Fibroblast of lung (primary cell): Measurements from ENCODE around the gene MYL10. TPM values are rescaled to one million over a fixed set of nuclear protein-coding genes. Genes with fewer than 3 reads are reported as not detected.

ENCODE experiments used
- DNase-seq, 2 donors: peaks; one replicate each; pipeline versions ENCODE4 v3.0.0 to v3.0.0-alpha.2; 2010; ENCODE audit warnings: low read depth in 2 of 2
- H2AFZ ChIP-seq: 2 replicates; pipeline ENCODE4 v1.5.1; 2012; ENCODE audit warnings: low read length, control low read depth, inconsistent platforms
- H3K27ac ChIP-seq: 2 replicates; pipeline ENCODE4 v1.5.1; 2011; ENCODE audit warnings: low read length, control low read depth; ENCODE audit not compliant: insufficient read depth
- H3K27me3 ChIP-seq: 2 replicates; pipeline ENCODE4 v1.5.1; 2011; ENCODE audit warnings: mild to moderate bottlenecking, low read length; ENCODE audit not compliant: control insufficient read depth, insufficient read depth
- H3K36me3 ChIP-seq: 2 replicates; pipeline ENCODE4 v1.5.1; 2011; ENCODE audit warnings: low read length; ENCODE audit not compliant: control insufficient read depth, insufficient read depth
- H3K4me1 ChIP-seq: 2 replicates; pipeline ENCODE4 v1.5.1; 2011; ENCODE audit warnings: low read length; ENCODE audit not compliant: control insufficient read depth, insufficient read depth; ENCODE audit errors: extremely low read depth
- H3K4me2 ChIP-seq: 2 replicates; pipeline ENCODE4 v1.5.1; 2011; ENCODE audit warnings: low read length, control low read depth; ENCODE audit not compliant: insufficient read depth; ENCODE audit errors: extremely low read depth
- H3K4me3 ChIP-seq, 4 experiments: fragments of 200-600 bp in 1 of 4; sonication (generic) in 1 of 4; replicated peaks in 1 of 4; 2 replicates each; pipeline ENCODE4 v1.5.1; 2011 to 2016; ENCODE audit warnings: low read length in 4 of 4, low read depth in 3 of 4, mild to moderate bottlenecking in 3 of 4, control low read depth in 2 of 4, inconsistent platforms in 1 of 4, mixed read lengths in 1 of 4; ENCODE audit not compliant: insufficient read depth in 1 of 4; ENCODE audit errors: control extremely low read depth in 1 of 4
- H3K79me2 ChIP-seq: 2 replicates; pipeline ENCODE4 v1.5.1; 2012; ENCODE audit warnings: mild to moderate bottlenecking, low read length, inconsistent platforms; ENCODE audit not compliant: control insufficient read depth, insufficient read depth
- H3K9ac ChIP-seq: 2 replicates; pipeline ENCODE4 v1.5.1; 2011; ENCODE audit warnings: mild to moderate bottlenecking, low read length, control low read depth; ENCODE audit not compliant: insufficient read depth
- H3K9me3 ChIP-seq: 2 replicates; pipeline ENCODE4 v1.5.1; 2012; ENCODE audit warnings: low read depth, low read length; ENCODE audit not compliant: control insufficient read depth, insufficient read depth
- H4K20me1 ChIP-seq: 2 replicates; pipeline ENCODE4 v1.5.1; 2011; ENCODE audit warnings: low read length; ENCODE audit not compliant: control insufficient read depth, insufficient read depth; ENCODE audit errors: extremely low read depth
- EZH2 ChIP-seq: IDR thresholded peaks from 2 replicates; pipeline ENCODE4 v1.5.1; 2012; ENCODE audit warnings: low read length, control low read depth, mild to moderate bottlenecking; ENCODE audit errors: missing control alignments
- polyA plus RNA-seq, 2 donors: library from polyadenylated mRNA; depleted of rRNA in 1 of 2; stranded (reverse) in 1 of 2; unstranded in 1 of 2; fragments of >200 nt; gene quantifications; 2 replicates each; pipeline ENCODE4 v1.2.1, GENCODE V29; 2011 to 2012; ENCODE audit warnings: missing spikeins in 1 of 2
- total RNA-seq: library from RNA; depleted of rRNA; stranded (reverse); fragments of >200 nt; gene quantifications from 2 replicates; pipeline ENCODE4 v1.2.1, GENCODE V29; 2014
- TF ChIP-seq, protein P1 (sequence below), 2 donors: IDR thresholded peaks in 1 of 2; conservative IDR thresholded peaks in 1 of 2; 1 replicate in 1 of 2; 2 replicates in 1 of 2; pipeline ENCODE4 v1.5.1; 2011 to 2012; ENCODE audit warnings: low read length in 2 of 2, control low read depth in 1 of 2, inconsistent platforms in 1 of 2, low read depth in 1 of 2, mild to moderate bottlenecking in 1 of 2

The MYL10 gene
- total and polyA plus RNA-seq, 2 donors (not counting 1 experiment from before 2014, with no cell fraction given): not detected

DNA sequence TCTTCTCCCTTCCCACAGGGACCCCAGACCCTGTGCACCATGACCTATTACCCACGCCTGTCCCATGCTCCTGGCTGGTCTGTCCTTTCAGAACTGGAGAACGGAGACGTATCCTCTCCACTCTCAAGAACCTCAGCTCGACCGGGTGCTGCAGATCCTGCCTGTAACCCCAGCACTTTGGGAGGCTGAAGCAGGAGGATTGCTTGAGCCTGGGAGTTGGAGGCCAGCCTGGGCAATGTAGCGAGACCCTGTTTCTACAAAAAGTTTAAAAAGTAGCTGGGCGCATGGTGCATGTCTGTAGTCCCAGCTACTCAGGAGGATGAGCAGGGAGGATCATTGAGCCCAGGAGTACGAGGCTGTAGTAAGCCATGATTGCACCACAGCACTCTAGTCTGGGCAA is 37.2 kb upstream of the MYL10 start:
- peaks cover 6% of the 10 kb centered on the region for H3K27me3 ChIP-seq
- no peak overlapping the region for H3K4me2 ChIP-seq
- H2AFZ ChIP-seq: no peak overlapping the region

DNA sequence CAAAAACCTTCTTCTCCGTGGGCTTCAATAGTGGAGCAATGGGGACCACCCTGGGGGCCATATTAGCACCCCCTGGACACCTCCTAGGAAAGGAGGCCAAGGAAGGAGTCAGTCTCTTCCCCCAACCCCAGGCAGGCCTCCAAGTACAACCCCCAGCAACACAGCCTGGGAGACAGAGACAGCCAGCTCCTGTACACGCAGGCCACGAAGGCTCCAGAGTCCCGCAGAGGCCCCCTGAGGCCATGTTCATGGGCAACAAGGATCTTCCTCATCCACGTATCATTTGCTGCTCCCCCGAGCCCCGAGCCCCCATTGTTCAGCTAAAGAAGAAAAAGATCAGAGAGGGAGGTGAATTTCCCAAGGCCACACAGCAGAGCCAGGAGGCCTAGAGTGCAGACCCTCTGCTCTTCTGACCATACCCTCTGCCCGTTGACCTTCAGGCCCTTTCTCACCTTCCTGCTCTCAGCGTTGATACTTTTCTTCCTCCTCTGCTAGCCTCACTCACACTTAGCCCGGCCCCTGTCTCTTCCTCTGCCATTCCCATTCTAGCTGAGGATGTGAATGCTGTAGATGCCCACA is 35.9 kb upstream of the MYL10 start:
- no peaks in the 10 kb centered on the region for H3K36me3 ChIP-seq
- no peak overlapping the region for H3K27ac ChIP-seq
- no peaks in the 10 kb centered on the region for H3K79me2 ChIP-seq
- no peak overlapping the region for H3K4me3 ChIP-seq
- TF ChIP-seq, protein P1, sequence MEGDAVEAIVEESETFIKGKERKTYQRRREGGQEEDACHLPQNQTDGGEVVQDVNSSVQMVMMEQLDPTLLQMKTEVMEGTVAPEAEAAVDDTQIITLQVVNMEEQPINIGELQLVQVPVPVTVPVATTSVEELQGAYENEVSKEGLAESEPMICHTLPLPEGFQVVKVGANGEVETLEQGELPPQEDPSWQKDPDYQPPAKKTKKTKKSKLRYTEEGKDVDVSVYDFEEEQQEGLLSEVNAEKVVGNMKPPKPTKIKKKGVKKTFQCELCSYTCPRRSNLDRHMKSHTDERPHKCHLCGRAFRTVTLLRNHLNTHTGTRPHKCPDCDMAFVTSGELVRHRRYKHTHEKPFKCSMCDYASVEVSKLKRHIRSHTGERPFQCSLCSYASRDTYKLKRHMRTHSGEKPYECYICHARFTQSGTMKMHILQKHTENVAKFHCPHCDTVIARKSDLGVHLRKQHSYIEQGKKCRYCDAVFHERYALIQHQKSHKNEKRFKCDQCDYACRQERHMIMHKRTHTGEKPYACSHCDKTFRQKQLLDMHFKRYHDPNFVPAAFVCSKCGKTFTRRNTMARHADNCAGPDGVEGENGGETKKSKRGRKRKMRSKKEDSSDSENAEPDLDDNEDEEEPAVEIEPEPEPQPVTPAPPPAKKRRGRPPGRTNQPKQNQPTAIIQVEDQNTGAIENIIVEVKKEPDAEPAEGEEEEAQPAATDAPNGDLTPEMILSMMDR (conservative IDR thresholded peaks at IDR 0.05 in 1 of 2, IDR thresholded peaks at IDR 0.05 in 1 of 2; ENCODE audit: low read depth in 1 of 2, low read length in 2 of 2): no peak
- TF ChIP-seq EZH2: no peak
- no peaks in the 10 kb centered on the region for H4K20me1 ChIP-seq
- no peak overlapping the region for H2AFZ ChIP-seq
- no peak for DNase-seq
- H3K4me1 ChIP-seq: no peaks in the 10 kb centered on the region
- no peaks in the 10 kb centered on the region for H3K9me3 ChIP-seq
- no peak overlapping the region for H3K4me2 ChIP-seq
- peaks cover 6% of the 10 kb centered on the region for H3K27me3 ChIP-seq
- no peak overlapping the region for H3K9ac ChIP-seq

More for the DNA sequence above, 37.2 kb upstream of the MYL10 start:
- H3K4me3 ChIP-seq: no peak overlapping the region
- H4K20me1 ChIP-seq: no peaks in the 10 kb centered on the region
- DNase-seq: no peak
- no peaks in the 10 kb centered on the region for H3K4me1 ChIP-seq
- H3K36me3 ChIP-seq: no peaks in the 10 kb centered on the region
- no peak overlapping the region for H3K9ac ChIP-seq
- H3K79me2 ChIP-seq: no peaks in the 10 kb centered on the region
- no peak overlapping the region for H3K27ac ChIP-seq
- H3K9me3 ChIP-seq: no peaks in the 10 kb centered on the region
- TF ChIP-seq EZH2: no peak
- TF ChIP-seq, protein P1 (conservative IDR thresholded peaks at IDR 0.05 in 1 of 2, IDR thresholded peaks at IDR 0.05 in 1 of 2; ENCODE audit: low read depth in 1 of 2, low read length in 2 of 2): no peak

DNA sequence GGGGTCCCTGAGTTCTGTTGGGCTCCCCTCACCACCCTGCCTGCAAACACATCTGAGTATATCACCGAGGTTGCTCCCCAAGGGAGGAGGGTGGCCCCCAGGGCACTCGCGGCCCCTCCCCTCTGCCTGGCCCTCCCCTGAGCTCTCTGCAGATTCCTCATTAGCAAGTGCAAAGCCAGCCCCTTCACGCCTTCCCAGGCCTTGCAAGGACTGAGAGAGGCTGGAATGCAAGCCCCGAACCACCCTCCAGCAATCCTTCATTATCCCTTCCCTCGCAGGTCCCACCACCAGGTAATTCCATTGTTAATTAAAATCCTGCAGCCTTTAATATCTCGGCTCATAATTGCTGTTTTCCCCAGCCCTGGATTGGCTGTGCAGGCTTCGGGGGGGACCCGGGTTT is 35.3 kb upstream of the MYL10 start:
- TF ChIP-seq, protein P1 (conservative IDR thresholded peaks at IDR 0.05 in 1 of 2, IDR thresholded peaks at IDR 0.05 in 1 of 2; ENCODE audit: low read depth in 1 of 2, low read length in 2 of 2): no peak
- no peak for TF ChIP-seq EZH2

More for the DNA sequence above, 35.3 kb upstream of the MYL10 start:
- Histone ChIP-seq H3K27ac (no peak overlapping the region), H4K20me1 (no peaks in the 10 kb centered on the region), H2AFZ (no peak overlapping the region), H3K9me3 (no peaks in the 10 kb centered on the region), H3K4me3 (no peak overlapping the region), H3K9ac (no peak overlapping the region), H3K27me3 (peaks cover 6% of the 10 kb centered on the region), H3K36me3 (no peaks in the 10 kb centered on the region), H3K4me1 (no peaks in the 10 kb centered on the region), H3K79me2 (no peaks in the 10 kb centered on the region), H3K4me2 (no peak overlapping the region)
- no peak for DNase-seq
